Measurements from ENCODE around the gene EPB41.

Gene EPB41

DNA sequence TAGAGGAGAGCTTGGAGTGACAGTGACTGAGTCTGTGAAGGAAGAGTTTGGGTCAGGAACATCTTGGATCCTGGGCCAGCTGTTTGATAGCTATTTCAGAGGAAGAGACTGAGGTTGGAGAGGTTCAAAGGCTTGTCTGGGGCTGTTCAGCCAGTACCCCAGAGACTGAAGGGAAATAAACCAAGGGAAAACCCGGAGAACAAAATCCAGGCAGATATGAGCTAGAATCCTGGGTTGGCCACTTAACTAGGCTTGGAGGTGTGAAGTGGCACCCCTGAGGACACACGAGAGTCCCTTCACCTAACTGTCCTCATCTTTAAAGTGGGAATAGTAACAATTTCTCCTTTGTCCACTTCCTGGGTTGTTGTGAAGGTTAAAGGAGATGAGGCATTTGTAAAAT lies 23.1 kb upstream of the EPB41 start:
- DNase-seq: no peak

GRCh38 chr1:28893403-28894102 lies 20.8 kb upstream of the EPB41 start:
- no peak for DNase-seq

DNA sequence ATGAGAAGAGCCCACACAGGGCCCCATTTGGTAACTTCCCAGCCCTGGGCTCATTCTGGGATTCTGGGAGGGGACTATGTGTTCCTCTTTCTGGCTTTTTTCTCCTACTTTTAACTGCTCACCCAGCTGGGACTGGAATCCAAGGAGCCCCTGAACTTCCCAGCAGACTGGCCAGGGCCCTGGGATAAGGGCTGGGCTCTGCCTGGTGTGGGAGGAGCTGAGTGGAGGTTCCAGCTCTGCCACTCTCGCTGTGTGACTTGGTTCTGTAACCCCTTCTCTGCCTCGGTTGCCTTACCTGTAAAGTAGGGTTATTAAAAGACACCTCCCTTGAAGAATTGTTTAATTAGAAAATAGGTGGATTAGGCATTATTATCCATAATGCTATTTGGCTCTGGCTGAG lies 19.6 kb upstream of the EPB41 start:
- no peak for DNase-seq

GRCh38 chr1:28895896-28896608 lies 18.3 kb upstream of the EPB41 start:
- DNase-seq: no peak

DNA sequence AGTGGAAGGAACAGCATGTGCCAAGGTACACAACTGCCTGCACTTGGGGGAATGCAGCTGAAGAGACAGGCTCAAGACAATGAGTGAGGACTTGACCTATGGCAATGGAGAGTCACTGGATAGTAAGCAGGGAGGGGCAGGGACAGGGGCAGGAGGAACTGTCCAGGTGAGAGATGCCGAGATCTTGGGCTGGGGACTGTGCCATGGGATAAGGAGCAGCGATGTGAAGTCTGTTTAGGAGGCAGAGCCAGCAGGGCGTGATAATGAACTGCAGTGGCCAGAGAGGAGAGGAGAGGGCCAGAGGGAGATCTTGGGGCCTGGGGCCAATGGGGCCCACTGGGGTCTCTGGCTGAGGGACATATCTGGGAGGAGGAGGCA lies 17.8 kb upstream of the EPB41 start:
- no peak for DNase-seq

- no peak for DNase-seq
These were observed 16.6 kb upstream of the EPB41 start for GRCh38 chr1:28897789-28898188.

DNA sequence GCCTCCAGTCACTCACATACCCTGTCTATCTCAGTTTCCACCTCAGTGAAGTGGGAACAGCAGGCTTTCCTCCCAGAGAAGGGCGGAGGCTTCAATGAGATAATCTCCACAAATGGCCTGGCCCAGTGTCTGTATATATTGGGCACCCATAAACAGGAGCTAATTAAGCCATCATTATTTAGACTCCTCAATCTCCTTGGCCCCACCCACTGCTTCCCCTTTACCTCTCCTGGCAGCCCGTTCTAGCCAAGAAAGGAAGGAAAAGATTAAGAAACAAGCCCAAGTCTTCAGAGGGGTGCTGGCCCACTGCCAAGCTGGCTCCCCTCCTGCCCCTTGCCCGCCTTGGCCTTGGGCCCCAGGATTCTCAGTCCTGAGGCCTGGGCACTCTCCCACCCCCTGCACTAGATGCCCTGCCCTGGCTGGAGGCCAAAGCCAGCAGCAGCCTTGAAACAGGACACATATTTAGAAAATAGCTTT lies 15.9 kb upstream of the EPB41 start:
- no peak for DNase-seq

- no peak for DNase-seq
These were observed 15.1 kb upstream of the EPB41 start for GRCh38 chr1:28899267-28899666.

DNA sequence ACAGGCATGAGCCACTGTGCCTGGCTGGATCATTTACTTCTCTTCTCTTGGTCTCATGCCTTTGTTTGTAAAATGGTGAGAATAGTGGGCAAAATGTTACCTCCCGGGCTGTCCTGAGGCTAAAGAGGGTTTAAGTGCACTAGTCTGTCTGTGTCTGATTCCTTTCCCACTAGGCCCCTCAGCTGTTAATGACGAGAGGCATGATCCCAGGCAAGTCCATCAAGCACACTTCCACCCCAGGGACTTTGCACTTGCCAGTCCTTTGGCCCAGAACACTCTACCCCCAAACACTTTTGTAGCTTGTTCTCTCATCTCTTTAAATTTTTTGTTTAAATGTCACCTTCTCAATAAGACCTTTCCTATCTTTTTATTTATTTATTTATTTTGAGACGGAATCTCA lies 13.8 kb upstream of the EPB41 start:
- no peak for DNase-seq

DNA sequence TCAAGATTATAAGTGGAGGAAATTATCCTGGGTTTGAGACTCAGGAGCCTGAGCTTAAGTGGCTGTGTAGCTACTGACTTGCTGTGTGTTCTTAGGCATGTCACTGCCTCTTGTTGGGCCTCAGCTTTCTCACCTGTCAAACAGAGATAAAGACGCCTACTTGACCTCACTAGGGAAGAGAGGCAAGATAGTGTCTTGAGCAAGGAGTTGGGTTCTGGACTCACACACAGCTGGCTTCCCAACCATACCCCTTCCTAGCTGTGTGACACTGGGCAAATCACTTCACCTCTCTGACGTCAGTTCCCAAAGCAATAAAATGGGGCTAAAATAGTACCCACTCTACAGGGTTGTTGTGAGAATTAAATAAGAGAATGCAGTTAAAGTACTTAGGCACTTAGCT lies 11.6 kb upstream of the EPB41 start:
- no peak for DNase-seq

DNA sequence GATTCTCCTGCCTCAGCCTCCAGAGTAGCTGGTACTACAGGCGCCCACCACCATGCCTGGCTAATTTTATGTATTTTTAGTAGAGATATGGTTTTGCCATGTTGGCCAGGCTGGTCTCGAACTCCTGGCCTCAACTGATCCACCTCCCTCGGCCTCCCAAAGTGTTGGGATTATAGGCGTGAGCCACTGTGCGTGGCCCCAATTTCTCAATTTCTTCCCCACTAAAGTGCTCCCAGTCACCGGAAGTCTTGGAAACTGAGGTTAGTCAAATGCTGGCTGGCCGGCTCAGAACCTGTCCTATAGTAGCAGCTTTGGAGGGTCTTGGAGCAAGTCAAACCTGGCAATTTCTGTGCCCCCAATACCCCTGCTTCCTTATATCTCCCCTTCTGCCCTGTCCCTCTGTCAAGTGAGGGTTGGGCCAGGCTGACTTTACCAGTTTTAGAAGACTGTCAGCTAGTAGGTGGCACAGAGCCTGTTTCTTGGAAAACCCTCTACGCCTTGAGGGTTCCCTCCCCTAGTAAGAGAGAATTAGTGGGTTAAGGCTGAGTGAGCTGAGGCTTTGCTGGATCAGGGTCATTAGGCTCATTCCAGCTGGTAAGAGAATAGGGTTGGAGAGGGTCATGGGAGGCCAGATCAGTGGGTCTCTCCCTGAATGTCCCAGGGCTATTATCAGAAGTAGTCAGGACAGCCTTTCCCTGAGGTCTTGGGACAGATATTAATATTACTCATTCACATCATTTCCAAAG lies 8.3 kb upstream of the EPB41 start:
- no peak for DNase-seq

DNA sequence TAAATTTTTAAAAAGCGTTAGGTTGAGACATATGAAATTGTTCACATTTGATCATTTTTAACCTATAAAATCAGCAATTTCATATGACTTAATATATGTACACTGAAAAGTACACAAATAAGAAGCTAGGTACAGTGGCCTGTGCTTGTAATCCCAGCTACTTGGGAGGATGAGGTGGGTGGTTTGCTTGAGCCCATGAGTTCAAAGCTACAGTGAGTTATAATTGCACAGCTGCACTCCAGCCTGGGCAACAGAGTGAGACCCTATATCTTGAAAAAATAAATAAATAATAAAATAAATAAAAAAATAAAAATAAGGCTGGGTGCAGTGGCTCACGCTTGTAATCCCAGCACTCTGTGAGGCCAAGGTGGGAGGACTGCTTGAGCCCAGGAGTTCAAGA lies 5.2 kb upstream of the EPB41 start:
- no peak for DNase-seq

DNA sequence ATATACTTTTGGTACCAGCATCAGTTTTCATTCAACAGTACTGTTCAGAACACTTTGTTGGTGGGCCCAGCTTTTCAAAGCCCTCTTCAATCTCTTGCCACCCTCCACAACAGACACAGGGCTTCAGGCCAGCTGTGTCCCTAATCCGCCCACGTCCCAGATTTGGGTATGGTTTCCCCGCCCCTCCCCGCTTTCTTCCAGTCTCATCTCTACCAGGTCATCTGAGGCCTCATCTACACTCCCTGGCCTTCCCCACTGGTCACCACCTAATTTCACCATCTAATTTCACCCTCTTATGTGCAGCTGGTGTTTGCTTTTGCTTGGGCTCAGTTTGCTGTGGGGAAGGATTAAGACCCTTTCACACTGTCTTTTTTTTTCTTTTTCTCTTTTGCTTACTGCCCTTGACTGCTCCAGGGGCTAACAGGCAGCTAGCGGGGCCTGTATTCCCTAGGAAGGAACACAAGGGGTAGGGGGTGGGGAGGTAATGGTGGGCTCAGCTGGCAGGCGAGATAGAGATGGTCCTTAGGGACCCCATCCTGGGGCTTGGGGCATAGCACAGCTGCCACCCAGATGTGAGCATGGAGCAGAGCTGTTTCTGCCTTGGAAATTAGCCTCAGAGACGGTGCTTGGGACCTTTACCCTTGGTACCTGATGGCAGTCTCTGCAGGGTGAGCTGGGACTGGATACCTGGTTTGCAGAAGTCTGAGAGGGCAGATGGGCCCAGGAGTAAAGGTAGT lies 3.8 kb upstream of the EPB41 start:
- DNase-seq: no peak

- no peak for DNase-seq
These were observed 562 bp upstream of the EPB41 start for GRCh38 chr1:28913786-28914227.

GRCh38 chr1:28915031-28915895 lies 894 bp downstream of the EPB41 start:
- peak; percentile 41 for DNase-seq

DNA sequence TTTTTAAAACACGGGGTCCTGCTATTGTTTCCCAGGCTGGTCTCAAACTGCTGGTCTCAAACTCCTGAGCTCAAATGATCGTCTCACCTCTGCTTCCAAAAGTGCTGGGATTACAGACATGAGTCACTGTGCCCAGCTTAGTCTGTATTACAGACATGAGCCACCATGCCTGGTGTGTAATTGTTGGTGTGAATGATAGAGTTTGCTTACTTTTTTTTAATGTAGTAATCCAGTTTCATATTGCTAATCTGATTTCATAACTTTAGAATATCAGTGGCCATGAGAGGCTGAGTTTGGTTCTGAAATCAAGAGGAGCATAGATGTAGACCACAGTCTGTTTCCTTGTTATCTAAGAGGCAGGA lies 3.4 kb downstream of the EPB41 start:
- no peak for DNase-seq

DNA sequence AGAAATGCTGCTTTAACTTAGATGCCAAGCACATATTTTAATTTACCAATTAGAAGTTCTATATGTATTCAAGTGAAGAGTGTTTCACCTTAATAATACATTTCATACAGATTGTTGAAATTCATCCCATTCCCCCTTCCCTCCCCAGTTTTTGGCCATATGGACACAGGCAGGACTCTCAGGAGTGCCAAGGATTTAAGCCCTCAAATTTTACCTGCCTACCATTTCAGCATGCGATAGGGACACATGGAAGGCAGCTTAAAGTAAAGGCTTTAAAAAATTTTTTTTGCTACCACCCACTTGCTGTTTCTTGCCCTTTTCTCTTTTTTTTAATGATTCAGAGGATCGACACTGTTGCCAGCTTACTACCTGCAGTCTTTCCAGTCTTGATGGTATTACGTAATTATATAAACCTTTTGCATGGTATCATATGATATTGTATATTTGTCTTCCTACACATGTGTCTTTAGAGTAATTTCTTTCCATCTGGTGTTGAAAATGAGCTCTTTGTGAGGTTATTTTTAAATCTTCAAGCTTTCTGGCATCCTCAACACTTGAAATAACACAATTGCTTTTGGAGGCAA lies 7.0 kb downstream of the EPB41 start:
- DNase-seq: no peak

DNA sequence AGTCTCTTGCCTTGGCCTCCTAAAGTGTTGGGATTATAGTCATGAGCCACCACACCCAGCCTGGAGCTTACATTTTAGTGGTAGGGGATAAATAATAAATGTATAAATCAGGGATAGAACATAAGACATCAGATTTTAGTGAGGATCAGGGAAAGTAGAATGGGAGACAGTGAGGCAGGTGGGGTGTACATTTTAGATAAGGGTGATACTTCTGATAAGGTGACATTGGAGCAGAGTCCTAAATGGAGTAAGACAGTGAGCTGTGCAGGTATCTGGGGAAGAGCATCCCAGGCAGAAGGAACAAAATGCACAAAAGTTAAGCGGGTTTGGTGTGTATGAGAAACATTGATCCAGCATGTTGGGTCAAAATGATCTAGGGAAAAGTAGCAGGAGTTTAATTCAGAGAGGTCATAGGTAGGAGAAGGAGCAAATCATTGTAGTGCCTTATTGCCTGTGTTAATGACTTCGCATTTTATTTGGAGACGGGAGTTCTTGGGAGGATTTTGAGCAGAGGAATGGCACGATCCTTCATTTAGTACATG lies 11.1 kb downstream of the EPB41 start:
- no peak for DNase-seq

DNA sequence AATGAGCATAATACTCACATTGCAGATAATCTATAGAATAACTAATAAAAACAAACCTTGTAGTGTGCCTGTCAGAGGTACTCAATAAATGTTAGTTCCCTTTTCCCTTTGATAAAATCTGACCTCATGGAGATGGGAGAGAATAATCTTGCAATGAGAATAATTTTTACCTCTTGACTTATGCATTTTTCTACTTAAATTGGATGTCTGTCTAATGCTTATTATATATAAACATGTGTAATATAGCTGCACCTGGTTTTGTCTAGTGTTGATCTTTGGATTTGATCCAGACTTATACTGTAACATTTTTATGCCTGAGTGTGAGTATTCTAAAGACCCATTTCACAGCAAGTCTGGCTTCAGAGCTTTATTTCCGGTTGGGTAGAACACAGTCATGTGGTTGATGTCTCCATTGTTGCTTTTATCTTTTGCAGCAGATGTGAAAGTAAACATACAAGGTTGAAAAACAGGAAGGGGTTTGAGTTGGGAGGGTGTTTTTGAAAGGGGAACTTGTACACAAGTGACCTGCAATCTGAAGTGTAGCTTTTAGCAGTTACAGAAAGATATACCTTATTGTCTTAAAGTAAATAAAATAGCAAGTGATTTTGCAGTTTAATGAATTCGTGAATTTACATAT lies 12.4 kb downstream of the EPB41 start:
- DNase-seq: no peak

GRCh38 chr1:28927266-28927647 lies 12.9 kb downstream of the EPB41 start:
- DNase-seq: no peak

DNA sequence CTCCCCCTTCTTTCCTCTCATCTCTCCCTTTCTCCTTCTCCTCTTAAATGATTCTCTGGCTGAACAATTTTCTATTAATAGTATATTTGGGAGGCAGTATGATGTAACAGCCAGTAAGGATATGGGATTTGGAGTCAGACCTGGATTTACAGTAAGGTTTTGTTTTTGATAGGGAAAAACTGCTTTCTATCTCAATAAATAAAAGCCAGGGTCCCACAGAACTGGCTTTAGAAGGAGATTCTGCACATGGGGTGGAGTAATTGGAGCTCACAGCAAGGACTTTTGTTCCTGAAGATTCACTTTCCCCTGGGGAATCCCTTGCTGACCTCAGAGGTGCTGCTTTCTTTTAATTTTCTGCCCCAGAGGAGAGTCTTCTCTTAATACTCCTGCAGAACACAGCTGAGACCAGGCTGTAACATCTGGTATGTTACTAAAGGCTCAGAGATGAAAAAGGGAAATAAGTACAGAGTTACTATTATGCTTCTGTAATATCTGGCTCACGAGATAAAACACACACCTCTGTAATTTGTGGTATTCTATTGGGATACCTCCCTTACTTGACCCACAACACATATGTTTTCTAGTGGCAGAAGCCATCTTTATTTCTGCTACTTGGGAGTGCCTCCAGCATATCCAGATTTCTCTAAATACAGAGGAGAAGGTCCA lies 13.4 kb downstream of the EPB41 start:
- no peak for DNase-seq
